Inflammatory macrophage (primary cell): Measurements from ENCODE around the gene NXPE1.
"Not testable (repeated sequence)": the region's sequence is repeated elsewhere in the genome, so short reads cannot be mapped to it uniquely, and the experiment has no call there.

Experiments used
- DNase-seq, 2 donors: peaks; one replicate each; pipeline ENCODE4 v3.0.0-alpha.2; 2020 to 2022
- total RNA-seq, 18 experiments: gene quantifications; one replicate each; lab custom pipeline; 2026; ENCODE audit warnings: mixed read lengths in 6 of 18, inconsistent platforms in 2 of 18; lab: John Stamatoyannopoulos, UW

NXPE1 gene
- total RNA-seq, result 0 to 0.26 (median 0) reads per million in 18 experiments

GRCh38 chr11:114559425-114560310, at the start of gene NXPE1:
Gene NXPE1, minus strand, starts transcription at chr11:114559881. Its CDS starts 8,680 bp downstream, at chr11:114551201.
- no peak for DNase-seq

DNA sequence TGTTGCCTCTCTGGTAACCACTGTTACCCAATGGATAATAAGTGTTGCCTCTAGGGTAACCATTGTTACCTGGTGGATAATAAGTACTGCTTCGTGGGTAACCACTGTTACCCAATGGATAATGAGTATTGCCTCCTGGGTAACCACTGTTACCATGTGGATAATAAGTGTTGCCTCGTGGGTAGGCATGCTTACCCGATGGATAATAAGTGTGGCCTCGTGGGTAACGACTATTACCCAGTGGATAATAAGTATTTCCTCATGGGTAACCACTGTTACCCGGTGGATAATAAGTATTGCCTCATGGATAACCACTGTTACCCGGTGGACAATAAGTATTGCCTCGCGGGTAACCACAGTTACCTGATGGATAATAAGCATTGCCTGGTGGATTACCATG, 49.7 kb upstream of the NXPE1 start:
- no peak for DNase-seq

GRCh38 chr11:114608605-114609004, 48.9 kb upstream of the NXPE1 start:
- DNase-seq, result not testable (repeated sequence)

DNA sequence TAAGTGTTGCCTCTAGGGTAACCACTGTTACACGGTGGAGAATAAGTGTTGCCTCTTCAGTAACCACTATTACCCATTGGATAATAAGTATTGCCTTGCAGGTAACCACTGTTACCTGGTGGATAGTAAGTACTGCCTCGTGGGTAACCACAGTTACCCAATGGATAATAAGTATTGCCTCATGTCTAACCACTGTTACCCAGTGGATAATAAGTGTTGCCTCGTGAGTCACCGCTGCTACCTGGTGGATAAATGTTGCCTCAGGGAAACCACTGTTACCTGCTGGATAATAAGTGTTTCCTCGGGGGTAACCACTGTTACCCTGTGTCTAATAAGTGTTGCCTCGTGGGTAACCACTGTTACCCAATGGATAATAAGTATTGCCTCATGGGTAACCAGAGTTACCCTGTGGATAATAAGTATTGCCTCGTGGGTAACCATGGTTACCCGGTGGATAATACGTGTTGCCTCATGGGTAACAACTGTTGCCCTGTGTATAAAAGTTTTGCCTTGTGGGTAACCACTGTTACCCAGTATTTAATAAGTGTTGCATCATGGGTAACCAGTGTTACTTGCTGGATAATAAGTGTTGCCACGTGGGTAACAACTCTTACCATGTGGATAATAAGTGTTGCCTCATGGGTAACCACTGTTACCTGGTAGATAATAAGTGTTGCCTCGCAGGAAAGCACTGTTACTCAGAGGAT, 48.2 kb upstream of the NXPE1 start:
- no peak for DNase-seq

GRCh38 chr11:114606802-114607075, 47.1 kb upstream of the NXPE1 start:
- DNase-seq, result not testable (repeated sequence)

- no peak for DNase-seq
Observed at GRCh38 chr11:114606003-114606801, 46.5 kb upstream of the NXPE1 start.

- DNase-seq, result no peak
Observed at GRCh38 chr11:114605370-114605769, 45.7 kb upstream of the NXPE1 start.

DNA sequence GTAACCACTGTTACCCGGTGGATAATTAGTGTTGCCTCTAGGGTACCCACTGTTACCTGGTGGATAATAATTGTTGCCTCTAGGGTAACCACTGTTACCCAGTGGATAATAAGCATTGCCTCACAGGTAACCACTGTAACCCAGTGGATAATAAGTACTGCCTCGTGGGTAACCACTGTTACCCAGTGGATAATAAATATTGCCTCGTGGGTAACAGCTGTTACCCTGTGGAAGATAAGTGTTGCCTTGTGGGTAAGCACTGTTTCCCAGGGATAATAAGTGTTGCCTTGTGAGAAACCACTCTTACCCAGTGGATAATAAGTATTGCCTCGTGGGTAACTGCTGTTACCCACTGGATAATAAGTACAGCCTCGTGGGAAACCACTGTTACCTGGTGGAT, 45.2 kb upstream of the NXPE1 start:
- DNase-seq, result no peak

DNA sequence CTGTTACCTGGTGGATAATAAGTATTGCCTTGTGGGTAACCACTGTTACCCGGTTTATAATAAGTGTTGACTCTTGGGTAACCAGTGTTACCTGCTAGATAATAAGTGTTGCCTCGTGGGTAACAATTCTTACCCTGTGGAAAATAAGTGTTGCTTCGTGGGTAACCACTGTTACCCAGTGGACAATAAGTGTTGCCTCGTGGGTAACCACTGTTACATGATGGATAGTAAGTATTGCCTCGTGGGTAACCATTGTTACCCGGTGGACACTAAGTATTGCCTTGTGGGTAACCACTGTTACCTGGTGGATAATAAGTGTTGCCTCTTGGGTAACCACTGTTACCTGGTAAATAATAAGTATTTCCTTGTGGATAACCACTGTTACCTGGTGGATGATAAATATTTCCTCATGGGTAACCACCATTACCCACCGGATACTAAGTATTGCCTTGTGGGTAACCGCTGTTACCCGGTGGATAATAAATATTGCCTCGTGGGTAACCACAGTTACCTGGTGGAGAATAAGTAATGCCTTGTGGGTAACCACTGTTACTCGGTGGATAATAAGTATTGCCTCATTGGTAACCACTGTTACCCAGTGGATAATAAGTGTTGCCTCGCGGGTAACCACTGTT, 44.6 kb upstream of the NXPE1 start:
- no peak for DNase-seq

DNA sequence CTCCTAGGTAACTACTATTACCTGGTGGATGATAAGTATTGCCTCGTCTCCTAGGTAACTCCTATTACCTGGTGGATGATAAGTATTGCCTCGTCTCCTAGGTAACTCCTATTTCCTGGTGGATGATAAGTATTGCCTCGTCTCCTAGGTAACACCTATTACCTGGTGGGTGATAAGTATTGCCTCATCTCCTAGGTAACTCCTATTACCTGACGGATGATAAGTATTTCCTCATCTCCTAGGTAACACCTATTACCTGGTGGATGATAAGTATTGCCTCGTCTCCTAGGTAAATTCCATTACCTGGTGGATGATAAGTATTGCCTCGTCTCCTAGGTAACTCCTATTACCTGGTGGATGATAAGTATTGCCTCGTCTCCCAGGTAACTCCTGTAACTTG, 43.5 kb upstream of the NXPE1 start:
- not testable (repeated sequence) for DNase-seq

GRCh38 chr11:114598461-114598860, 38.8 kb upstream of the NXPE1 start:
- DNase-seq, result no peak

- no peak for DNase-seq
Observed at GRCh38 chr11:114596175-114596919, 36.7 kb upstream of the NXPE1 start.

DNA sequence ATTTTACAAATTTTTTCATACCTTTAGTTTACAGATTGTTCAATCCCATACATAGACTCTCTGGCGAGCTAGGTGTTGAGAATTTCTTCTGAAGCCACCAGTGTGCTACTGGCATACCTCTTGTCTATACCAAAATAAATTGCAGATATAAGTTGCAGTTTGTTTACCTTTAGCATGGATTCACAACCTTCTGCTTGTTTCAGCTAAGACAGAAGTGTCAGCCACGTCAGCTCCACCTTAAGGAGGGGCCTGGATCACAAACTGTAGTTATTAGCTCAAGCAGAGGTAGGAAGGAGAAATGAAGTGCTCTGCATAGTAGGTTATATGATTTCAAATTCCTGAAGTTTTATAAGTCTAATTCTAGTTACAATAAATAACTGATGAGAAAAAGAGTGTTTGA, 35.9 kb upstream of the NXPE1 start, which contains the start of gene NXPE4:
Gene NXPE4 (minus strand): TSS at position 216 of the 400 bp plus-strand sequence. CDS start 1,027 bp downstream, outside the sequence.
- no peak for DNase-seq

DNA sequence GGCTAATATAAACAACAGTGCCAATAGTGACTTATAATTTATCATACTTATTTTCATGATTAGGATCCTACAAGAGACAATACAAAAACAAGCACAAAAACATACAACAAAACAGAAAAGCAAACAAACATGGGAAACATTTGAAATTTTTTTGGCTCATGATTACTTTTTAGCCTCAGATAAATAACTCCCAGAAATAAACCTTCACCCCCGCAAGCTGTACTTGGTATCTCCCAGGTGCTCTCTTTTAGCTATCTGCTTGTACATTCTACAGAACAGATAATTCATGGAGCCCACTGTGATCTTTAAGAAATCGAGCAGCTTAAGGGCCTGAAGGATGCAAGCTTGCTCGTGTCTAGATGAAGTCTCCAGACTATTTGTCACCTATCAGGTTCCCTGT, 35.0 kb upstream of the NXPE1 start:
- DNase-seq, result no peak

GRCh38 chr11:114587398-114587953, 27.8 kb upstream of the NXPE1 start:
- no peak for DNase-seq

- DNase-seq, result no peak
Observed at GRCh38 chr11:114586797-114587196, 27.1 kb upstream of the NXPE1 start.

DNA sequence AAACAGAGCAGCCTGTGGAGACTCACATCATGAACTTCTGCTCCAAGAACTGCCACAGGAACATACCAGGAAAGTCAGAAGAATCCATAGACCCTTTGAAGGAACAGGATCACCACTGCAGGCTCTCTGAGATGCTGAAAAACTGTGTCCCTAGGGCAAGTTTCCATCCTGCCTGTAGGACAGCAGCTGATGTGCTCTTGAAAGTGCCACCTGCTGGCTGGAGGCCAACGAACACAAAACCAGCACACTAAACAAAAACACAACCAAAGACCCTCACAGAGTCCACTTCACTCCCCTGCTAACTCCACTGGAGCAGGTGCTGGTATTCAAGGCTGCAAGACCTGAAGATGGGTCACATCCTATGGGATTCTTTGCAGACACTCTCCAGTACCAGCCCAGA, 12.0 kb upstream of the NXPE1 start:
- no peak for DNase-seq

DNA sequence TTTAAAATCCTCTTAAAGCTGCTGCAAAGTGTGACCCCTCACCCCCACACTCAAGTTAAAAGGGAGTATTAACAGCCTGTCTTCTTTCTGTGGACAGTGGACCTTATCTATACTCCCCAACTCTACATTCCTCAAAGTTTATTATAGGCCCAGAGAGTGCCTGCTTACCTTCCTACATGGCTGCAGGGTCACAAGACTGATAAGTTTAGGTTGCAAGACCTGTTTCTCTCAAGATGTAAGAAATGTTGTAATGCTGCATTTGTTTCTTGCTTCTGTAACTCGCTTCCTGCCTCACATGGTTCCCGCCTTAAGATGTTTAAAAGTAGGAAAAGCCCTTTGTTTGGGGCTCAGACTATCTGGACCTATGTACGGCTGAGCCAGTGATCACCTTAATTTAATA, 10.1 kb upstream of the NXPE1 start:
- DNase-seq, result no peak

DNA sequence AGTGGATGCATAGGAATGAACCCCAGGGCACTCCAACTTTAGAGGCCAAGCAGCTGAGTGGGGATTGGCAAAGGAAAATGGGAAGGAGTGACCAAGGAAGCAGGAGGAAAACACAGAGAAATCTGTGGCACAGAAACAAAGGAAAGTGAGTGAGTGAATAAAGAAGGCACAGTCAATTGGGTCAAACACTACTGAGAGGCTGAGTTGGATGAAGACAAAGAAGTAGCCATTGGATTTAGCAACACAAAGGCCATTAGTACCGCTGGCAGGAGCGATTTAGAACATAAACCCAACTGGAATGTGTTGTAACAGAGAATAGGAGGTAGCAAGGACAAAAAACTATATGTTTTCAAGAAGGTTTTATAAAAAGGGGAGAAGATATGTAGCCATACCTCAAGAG, 6.6 kb upstream of the NXPE1 start:
- no peak for DNase-seq

- no peak for DNase-seq
Observed at GRCh38 chr11:114564831-114565230, 5.2 kb upstream of the NXPE1 start.

DNA sequence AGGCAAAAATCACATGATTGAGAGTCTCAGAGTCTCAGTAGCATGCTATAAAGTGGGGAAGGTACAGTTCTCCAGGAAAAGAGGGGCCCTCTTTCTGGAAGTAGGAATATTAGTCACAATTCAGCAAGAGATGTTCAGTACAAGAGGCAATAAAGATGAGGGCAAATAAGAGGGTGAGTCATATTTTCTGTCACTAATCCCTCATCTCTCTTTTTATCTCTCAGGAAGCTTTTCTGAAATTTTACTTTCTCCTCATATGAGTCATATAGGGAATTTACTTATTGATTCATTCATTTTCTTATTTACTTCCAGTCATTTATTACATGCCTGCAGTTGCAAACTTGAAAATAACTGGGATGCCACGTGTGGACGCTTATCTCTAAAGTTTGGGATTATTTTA, 3.4 kb upstream of the NXPE1 start:
- no peak for DNase-seq
